Spleen (tissue), 7 donors: ENCODE results near the gene KIF26B.

Experiments
- POLR2AphosphoS5 ChIP-seq, 3 donors: sonication (generic); formaldehyde crosslinking; IDR thresholded peaks; one replicate each; pipeline ENCODE4 v1.5.1; 2017; ENCODE audit warnings: antibody characterized with exemption in 3 of 3
- TF ChIP-seq, protein P1 (sequence below), 11 experiments: fragments of 200-600 bp in 7 of 11; fragments of 450-650 bp in 4 of 11; sonication (generic) in 4 of 11; IDR thresholded peaks in 8 of 11; conservative IDR thresholded peaks in 3 of 11; 1 replicate in 7 of 11; 2 replicates in 4 of 11; pipeline versions ENCODE4 v1.4.0 to v1.8.0; 2016 to 2021; ENCODE audit warnings: antibody characterized with exemption in 11 of 11, inconsistent platforms in 4 of 11, mild to moderate bottlenecking in 1 of 11
- donor health status: DM: no; HTN: no; CAD: no; lungs with moderate emphysema.
- donor health status: DM: no; HTN: no; CAD: no.
- donor health status: DM: no; HTN: no; CAD: no.

DNA sequence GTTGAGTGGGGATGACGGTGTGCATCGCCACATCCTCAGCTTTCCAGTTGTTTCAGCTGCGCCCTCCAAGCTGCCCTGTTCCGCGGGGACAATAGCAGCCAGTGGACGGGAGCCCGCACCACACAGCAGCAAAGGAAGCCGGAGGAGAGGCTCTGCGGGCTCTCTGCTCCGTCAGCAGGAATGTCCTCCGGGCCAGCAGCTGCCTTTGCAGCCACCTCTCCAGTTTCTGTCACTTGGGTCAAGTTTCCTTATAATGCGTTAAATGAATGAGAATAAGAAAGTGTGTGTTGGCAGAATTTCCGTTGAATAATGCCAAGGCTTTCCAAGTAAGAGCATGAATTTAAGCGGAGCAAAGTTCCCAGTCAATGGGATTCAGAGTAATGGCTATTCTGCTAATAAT lies 263.3 kb downstream of the KIF26B start:
- TF ChIP-seq POLR2AphosphoS5 (IDR thresholded peaks at IDR 0.05), result no peak
- TF ChIP-seq, protein P1, sequence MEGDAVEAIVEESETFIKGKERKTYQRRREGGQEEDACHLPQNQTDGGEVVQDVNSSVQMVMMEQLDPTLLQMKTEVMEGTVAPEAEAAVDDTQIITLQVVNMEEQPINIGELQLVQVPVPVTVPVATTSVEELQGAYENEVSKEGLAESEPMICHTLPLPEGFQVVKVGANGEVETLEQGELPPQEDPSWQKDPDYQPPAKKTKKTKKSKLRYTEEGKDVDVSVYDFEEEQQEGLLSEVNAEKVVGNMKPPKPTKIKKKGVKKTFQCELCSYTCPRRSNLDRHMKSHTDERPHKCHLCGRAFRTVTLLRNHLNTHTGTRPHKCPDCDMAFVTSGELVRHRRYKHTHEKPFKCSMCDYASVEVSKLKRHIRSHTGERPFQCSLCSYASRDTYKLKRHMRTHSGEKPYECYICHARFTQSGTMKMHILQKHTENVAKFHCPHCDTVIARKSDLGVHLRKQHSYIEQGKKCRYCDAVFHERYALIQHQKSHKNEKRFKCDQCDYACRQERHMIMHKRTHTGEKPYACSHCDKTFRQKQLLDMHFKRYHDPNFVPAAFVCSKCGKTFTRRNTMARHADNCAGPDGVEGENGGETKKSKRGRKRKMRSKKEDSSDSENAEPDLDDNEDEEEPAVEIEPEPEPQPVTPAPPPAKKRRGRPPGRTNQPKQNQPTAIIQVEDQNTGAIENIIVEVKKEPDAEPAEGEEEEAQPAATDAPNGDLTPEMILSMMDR (IDR thresholded peaks at IDR 0.05 in 8 of 11, conservative IDR thresholded peaks at IDR 0.05 in 3 of 11), result no peak
